GM12865 (cell line): ENCODE data around the gene GABRP.

Experiments
- DNase-seq: peaks from one replicate; pipeline ENCODE4 v3.0.0; 2010; ENCODE audit warnings: low read depth
- H3K4me3 ChIP-seq: 2 replicates; pipeline ENCODE4 v1.5.1; 2011; ENCODE audit warnings: mild to moderate bottlenecking, low read depth, low read length, control low read depth
- TF ChIP-seq, protein P1 (sequence below): IDR thresholded peaks from 2 replicates; pipeline ENCODE4 v1.5.1; 2011; ENCODE audit warnings: low read length, control low read depth, low read depth, inconsistent platforms; ENCODE audit not compliant: insufficient read depth; ENCODE audit errors: missing control alignments

Gene GABRP, protein sequence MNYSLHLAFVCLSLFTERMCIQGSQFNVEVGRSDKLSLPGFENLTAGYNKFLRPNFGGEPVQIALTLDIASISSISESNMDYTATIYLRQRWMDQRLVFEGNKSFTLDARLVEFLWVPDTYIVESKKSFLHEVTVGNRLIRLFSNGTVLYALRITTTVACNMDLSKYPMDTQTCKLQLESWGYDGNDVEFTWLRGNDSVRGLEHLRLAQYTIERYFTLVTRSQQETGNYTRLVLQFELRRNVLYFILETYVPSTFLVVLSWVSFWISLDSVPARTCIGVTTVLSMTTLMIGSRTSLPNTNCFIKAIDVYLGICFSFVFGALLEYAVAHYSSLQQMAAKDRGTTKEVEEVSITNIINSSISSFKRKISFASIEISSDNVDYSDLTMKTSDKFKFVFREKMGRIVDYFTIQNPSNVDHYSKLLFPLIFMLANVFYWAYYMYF

DNA sequence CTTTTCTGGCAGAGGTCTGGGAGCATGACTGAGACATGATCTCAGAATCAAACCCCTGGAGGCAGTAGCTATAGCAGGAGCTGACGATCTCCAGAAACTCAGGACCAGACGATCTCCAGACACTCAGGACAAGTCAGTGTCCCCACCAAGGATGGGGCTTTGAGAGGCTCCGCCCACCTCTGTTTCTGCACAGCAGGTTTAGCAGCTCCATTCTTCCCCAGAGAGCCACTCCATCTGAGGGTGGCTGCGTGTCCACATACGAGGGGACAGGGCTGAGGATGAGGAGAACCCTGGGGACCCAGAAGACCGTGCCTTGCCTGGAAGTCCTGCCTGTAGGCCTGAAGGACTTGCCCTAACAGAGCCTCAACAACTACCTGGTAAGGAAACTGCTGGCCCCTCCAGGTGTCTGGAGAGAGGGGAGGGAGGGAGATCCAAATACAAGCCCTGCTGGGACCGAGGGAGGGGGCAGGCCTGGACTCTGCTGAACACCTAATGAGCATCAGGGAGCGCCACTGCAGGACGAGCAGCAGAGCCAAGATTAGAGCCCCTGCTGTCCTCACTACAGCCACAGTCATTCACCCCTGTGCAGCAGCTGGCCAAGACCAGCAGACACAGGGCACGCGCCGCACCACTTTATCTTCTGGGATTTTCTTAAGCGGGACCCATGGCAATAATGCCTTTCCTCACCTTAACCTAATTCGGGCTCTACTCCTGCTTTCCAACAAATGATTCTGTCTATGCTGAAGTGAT is at the start of gene GABRP:
GABRP (plus strand) TSS at position 228 of the 750 bp plus-strand sequence. CDS start 4,891 bp downstream, outside the sequence.
- no peak within 1 kb of the TSS for H3K4me3 ChIP-seq
- TF ChIP-seq, protein P1, sequence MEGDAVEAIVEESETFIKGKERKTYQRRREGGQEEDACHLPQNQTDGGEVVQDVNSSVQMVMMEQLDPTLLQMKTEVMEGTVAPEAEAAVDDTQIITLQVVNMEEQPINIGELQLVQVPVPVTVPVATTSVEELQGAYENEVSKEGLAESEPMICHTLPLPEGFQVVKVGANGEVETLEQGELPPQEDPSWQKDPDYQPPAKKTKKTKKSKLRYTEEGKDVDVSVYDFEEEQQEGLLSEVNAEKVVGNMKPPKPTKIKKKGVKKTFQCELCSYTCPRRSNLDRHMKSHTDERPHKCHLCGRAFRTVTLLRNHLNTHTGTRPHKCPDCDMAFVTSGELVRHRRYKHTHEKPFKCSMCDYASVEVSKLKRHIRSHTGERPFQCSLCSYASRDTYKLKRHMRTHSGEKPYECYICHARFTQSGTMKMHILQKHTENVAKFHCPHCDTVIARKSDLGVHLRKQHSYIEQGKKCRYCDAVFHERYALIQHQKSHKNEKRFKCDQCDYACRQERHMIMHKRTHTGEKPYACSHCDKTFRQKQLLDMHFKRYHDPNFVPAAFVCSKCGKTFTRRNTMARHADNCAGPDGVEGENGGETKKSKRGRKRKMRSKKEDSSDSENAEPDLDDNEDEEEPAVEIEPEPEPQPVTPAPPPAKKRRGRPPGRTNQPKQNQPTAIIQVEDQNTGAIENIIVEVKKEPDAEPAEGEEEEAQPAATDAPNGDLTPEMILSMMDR = no peak

DNA sequence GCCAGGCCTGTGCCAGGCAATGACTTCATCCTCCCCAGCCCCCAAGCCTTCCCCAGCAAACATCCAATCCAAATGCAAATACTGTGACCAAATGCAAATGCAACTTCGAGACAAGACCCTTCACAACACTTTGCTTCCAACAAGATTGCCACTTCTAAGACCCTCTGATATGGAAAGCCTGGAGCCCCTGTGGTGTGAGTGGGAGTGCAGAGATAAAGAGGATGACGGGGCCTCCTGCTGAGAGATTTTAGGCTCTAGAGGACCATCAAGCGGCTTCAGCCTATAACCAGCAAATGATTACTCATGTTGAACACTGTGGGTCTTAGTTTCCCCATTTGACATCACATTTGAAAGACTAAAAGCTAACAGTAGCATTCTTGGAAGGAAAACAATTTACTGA is 46.6 kb upstream of the GABRP start:
- TF ChIP-seq, protein P1 = no peak
- no peak for DNase-seq
- no peak overlapping the region for H3K4me3 ChIP-seq

More for the DNA sequence above, at the start of gene GABRP:
- DNase-seq = no peak

DNA sequence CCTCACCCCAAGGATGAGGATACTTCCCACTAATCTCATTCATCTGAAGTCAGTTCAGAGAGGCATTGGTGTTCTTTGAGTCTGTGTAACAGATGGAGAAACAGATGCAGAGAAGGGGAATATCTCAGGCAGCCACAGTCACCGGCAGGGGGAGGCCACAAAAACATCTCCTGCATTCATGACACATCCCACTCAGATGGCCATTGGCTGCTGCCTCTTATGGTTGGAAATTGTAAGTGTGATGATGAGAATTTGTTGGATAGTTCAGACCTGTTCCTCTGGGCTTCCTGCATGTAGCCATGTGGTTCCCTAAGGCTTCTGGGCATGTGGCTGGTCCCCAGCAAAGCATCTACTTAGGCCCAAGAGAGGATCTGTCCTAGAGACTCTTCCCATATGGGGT is 45.9 kb upstream of the GABRP start:
- TF ChIP-seq, protein P1 = no peak
- no peak overlapping the region for H3K4me3 ChIP-seq
- DNase-seq = no peak

DNA sequence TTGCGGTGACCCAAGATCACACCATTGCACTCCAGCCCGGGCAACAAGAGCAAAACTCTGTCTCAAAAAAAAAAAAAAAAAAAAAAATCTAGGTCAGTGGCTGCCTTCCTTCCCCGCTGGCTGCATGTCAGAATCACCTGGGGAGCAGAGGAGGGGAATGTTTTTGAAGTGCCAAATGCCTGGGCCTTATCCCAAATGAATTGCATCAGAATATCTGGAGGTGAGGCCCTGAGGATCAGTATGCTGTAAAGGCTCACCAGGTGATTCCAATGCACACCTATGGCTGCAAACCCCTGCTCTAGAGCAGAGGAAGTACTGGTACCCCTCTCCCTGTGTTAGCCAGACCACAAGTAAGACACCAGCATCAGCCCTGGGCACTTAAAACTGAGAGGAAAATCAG is 44.7 kb upstream of the GABRP start:
- no peak for DNase-seq
- TF ChIP-seq, protein P1 = no peak
- H3K4me3 ChIP-seq = no peak overlapping the region

DNA sequence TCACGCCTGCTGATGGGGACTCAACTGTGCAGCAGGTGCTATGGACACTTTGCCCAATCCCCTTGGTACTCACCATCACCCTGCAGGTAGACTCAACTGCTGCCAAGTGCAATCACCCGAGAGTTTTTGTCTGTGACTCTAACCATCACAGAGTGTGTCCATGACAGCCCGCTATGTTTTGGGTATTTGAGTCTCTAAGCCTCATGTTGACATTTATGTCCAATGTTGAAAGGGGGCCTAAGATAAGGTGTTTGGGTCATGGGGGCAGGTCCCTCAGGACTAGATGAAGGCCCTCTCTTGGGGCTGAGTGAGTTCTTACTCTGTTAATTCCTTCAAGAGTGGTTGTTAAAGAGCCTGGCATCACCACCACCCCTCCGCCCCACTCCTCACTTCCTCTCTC is 44.1 kb upstream of the GABRP start:
- no peak overlapping the region for H3K4me3 ChIP-seq
- TF ChIP-seq, protein P1 = no peak
- no peak for DNase-seq

DNA sequence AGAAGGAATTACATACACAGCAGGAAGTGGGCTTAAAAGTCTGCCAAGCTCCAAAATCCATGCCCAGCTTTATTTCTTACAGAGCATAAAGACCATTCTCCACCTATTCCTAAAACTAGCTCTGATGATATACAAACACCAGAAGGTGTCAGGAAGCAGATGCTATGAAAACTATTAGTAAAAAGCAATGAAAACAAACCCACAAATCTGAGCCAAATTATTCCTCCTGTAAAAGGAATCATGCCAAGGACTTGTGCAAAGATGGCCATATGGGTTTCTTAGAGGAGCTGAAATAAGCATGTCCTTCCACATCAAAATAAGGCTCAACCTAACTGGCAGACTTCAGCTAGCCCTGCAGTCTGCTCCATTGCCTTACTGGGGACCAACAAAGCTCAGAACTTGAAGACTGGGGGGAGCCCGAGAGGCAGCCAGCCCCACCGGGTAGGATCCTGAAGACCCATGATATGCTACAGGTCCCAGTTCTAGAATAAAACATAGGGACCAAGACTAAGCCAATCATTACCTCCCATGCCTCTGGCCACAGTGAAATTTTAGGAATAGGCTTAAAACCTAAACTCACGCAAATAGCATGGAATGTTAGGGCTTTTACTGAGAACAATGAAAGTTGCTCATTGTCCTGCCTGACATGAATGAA is 42.8 kb upstream of the GABRP start:
- no peak overlapping the region for H3K4me3 ChIP-seq
- no peak for DNase-seq
- TF ChIP-seq, protein P1 = no peak
